ENCODE results near the gene STAC2. TPM values are rescaled to one million over a fixed set of nuclear protein-coding genes. Genes with fewer than 3 reads are reported as not detected.
A peak's percentile ranks its signal among the peaks of the same experiment; 100 is the strongest.

The STAC2 gene
- total RNA-seq, 1 experiment from 2014 or later, result not detected

DNA sequence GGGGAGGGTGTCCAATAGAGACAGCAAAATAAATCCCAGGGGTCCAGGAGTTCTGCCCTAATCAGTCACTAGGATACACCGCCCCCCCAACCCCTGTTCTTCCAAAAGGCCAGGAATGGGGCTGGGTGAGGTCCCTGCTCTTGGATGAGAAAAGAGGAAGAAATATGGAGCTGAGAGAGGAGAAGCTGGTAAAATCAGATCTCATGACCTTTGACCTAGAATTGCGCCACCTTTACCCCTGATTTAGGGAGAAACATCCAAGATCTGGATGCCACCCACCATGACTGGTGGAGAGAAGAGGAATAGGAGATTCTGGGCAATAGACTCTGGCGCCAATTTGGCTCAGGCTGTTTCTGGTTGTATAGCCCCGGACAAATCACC is 27.6 kb downstream of the STAC2 start:
- peaks cover 39% of the 10 kb centered on the region for H3K36me3 ChIP-seq
- H3K4me3 ChIP-seq, result peak overlapping the region; percentile 80
- no peaks in the 10 kb centered on the region for H3K27me3 ChIP-seq
- DNase-seq, result no peak
- no peaks in the 10 kb centered on the region for H3K9me3 ChIP-seq

DNA sequence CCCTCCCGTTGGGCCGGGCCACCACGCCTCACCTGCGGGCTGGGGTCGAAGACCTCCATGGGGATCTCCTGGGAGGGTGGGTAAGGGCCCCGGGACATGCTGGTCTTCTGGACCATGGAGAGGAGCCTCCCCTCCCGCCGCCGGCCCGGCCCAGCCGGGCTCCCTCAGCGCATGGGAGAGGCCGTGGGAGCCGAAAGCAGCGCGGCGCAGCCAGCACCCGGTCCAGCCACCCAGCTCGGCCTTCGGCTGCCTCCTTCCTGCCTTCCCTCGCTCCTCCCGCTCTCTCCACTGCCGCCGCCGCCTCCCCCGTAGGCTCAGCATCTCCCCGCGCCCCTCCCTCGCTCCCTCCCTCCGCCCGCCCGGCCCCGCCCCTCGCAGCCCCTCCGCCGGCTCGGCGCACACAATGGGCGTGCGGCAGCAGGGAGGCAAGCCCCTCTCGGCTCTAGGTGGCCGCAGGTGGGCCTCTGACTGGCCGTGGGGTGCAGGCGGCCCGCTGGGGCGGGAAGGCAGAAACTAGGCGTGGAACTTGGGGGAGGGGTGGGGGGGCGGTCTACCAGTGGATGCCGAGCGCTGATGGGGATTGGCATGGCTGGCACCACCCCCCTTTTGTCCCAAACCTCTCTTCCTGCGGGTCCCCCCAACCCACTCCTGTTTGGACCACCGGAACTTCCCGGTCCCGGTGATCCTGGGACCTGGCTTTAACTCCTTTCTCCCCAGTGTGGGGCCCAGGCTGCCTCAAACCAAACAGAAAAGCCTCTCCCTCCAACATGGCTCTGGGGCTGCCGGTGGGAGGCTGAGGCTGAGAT is 28.2 kb downstream of the STAC2 start, which contains the start of gene CACNB1:
TSS of gene CACNB1 (minus strand) at position 290 of the 806 bp plus-strand sequence. CDS start at position 116, 174 bp downstream.
- H3K36me3 ChIP-seq, result peaks cover 37% of the 10 kb centered on the region
- H3K9me3 ChIP-seq, result no peaks in the 10 kb centered on the region
- peak; percentile 89 for DNase-seq
- H3K27me3 ChIP-seq, result no peaks in the 10 kb centered on the region
- peak within 1 kb of the TSS; percentile 80 for H3K4me3 ChIP-seq

DNA sequence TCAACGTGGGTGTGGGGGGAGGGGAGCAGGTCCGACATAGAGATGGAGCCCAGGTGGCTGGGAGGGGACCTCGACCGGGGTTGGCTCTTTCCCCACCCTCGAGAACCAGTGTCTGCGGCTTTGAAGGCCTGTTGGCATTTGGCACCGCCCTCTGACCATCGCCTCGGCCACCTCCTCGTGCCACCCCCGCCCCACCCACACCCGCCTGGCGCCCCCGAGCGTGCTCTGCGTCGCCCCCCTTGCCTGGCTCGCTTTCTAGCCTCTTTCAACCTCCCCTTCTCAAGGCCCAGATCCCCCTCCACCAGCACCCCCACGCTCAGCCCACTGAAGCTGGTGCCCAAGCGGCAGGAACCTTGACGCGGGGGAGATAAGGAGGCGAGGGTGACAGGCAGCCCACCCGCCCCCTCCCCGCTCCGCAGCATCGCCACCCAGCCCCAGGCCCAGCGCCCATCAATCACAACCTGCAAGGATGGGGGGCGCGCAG is 28.9 kb downstream of the STAC2 start:
- no peaks in the 10 kb centered on the region for H3K9me3 ChIP-seq
- DNase-seq, result peak; percentile 72
- peaks cover 37% of the 10 kb centered on the region for H3K36me3 ChIP-seq
- H3K4me3 ChIP-seq, result peak overlapping the region; percentile 80
- H3K27me3 ChIP-seq, result no peaks in the 10 kb centered on the region

GRCh38 chr17:39196241-39196807 is 29.4 kb downstream of the STAC2 start:
- H3K4me3 ChIP-seq, result peak overlapping the region; percentile 80
- no peaks in the 10 kb centered on the region for H3K9me3 ChIP-seq
- H3K36me3 ChIP-seq, result peaks cover 35% of the 10 kb centered on the region
- H3K27me3 ChIP-seq, result no peaks in the 10 kb centered on the region
- DNase-seq, result peak; percentile 39

GRCh38 chr17:39195568-39196160 is 30.1 kb downstream of the STAC2 start:
- no peaks in the 10 kb centered on the region for H3K27me3 ChIP-seq
- peaks cover 35% of the 10 kb centered on the region for H3K36me3 ChIP-seq
- DNase-seq, result no peak
- no peak overlapping the region for H3K4me3 ChIP-seq
- H3K9me3 ChIP-seq, result no peaks in the 10 kb centered on the region

GRCh38 chr17:39194985-39195524 is 30.7 kb downstream of the STAC2 start:
- H3K36me3 ChIP-seq, result peaks cover 36% of the 10 kb centered on the region
- no peaks in the 10 kb centered on the region for H3K9me3 ChIP-seq
- DNase-seq, result no peak
- H3K27me3 ChIP-seq, result no peaks in the 10 kb centered on the region
- no peak overlapping the region for H3K4me3 ChIP-seq

DNA sequence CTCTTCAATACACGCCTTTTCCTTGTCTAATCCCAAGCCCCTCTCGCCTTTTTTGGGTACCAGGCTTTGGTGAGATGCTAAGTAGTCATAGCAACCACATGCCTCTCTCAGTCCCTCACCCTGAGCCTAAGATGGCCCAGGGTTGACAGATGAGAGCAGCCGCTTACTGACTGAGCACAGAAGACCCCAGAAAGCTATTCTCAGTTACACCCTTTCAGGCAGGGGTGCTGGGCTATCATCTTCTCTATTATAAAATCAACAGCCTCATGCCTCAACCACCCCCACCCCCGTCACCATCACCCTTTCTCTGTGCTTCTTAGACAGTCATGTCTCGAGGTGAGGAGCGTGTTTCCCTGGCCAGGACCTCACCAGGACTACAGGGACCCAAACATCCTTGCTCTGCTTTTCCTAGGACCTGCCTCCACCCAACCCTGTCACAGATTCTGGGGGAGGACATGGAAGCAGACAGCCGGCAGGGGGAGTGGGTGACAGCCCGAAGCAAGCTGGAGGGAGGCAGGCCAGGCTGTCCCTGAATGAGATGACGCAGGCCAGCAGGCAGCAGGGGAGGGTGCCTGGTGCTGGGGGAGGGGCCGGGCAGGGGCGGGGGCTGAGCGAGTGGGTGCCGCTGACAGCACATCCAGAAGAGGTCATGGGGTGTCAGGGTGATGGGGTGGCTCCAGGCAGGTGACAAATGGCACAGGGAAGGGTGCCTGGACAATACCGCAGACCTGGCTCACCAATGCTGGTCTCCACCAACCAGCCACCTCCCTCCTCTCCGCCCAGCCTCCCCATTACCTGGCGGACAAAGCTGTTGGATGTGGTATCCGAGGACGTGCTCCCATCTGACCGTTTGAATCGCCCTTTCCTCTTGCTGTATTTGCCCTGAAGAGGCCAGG is 31.4 kb downstream of the STAC2 start:
- H3K4me3 ChIP-seq, result no peak overlapping the region
- no peak for DNase-seq
- H3K27me3 ChIP-seq, result no peaks in the 10 kb centered on the region
- no peaks in the 10 kb centered on the region for H3K9me3 ChIP-seq
- H3K36me3 ChIP-seq, result peaks cover 43% of the 10 kb centered on the region

- H3K27me3 ChIP-seq, result no peaks in the 10 kb centered on the region
- H3K9me3 ChIP-seq, result no peaks in the 10 kb centered on the region
- DNase-seq, result no peak
- peaks cover 50% of the 10 kb centered on the region for H3K36me3 ChIP-seq
- no peak overlapping the region for H3K4me3 ChIP-seq
Observed at GRCh38 chr17:39193346-39193745, 32.4 kb downstream of the STAC2 start.

- no peak for DNase-seq
- Histone ChIP-seq H3K36me3 (peaks cover 50% of the 10 kb centered on the region), H3K9me3 (no peaks in the 10 kb centered on the region), H3K4me3 (no peak overlapping the region), H3K27me3 (no peaks in the 10 kb centered on the region)
Observed at GRCh38 chr17:39192901-39193300, 32.8 kb downstream of the STAC2 start.

- H3K36me3 ChIP-seq, result peaks cover 58% of the 10 kb centered on the region
- H3K9me3 ChIP-seq, result no peaks in the 10 kb centered on the region
- no peak for DNase-seq
- no peaks in the 10 kb centered on the region for H3K27me3 ChIP-seq
- no peak overlapping the region for H3K4me3 ChIP-seq
Observed at GRCh38 chr17:39191750-39192510, 33.8 kb downstream of the STAC2 start.

GRCh38 chr17:39187152-39187830 is 38.5 kb downstream of the STAC2 start:
- H3K4me3 ChIP-seq, result no peak overlapping the region
- peaks cover 55% of the 10 kb centered on the region for H3K36me3 ChIP-seq
- no peaks in the 10 kb centered on the region for H3K27me3 ChIP-seq
- no peak for DNase-seq
- H3K9me3 ChIP-seq, result no peaks in the 10 kb centered on the region

DNA sequence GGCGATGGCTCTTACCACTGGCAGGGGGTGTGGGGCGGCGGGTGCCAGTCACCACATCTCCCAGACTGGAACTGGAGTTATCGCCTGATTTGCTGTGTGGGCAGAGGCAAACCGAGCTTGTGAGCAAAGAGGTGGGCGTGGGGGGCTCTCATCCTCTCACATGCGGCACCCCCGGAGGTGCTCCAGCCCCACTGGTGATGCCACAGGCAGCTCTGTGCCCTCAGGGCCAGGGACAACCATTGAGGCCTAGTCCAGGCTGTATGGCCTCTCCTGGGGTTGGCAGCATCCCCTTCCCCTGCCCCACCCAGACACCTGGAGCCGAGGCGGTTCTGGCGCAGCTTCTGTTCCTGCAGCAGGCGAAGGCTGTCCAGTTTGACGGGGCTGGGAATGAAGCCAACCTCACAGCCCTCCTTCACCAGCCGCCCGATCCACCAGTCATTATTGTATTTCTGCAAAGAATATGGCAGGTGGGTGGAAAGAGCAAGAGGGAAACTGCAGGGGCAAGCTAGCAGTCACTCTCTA is 39.2 kb downstream of the STAC2 start:
- no peak overlapping the region for H3K4me3 ChIP-seq
- no peak for DNase-seq
- H3K27me3 ChIP-seq, result no peaks in the 10 kb centered on the region
- no peaks in the 10 kb centered on the region for H3K9me3 ChIP-seq
- H3K36me3 ChIP-seq, result peaks cover 49% of the 10 kb centered on the region

GRCh38 chr17:39183720-39184119 is 42.0 kb downstream of the STAC2 start:
- H3K9me3 ChIP-seq, result no peaks in the 10 kb centered on the region
- peaks cover 32% of the 10 kb centered on the region for H3K36me3 ChIP-seq
- DNase-seq, result no peak
- no peaks in the 10 kb centered on the region for H3K27me3 ChIP-seq
- no peak overlapping the region for H3K4me3 ChIP-seq

GRCh38 chr17:39183045-39183444 is 42.7 kb downstream of the STAC2 start:
- Histone ChIP-seq H3K27me3 (no peaks in the 10 kb centered on the region), H3K4me3 (no peak overlapping the region), H3K36me3 (peaks cover 30% of the 10 kb centered on the region), H3K9me3 (no peaks in the 10 kb centered on the region)
- DNase-seq, result no peak

DNA sequence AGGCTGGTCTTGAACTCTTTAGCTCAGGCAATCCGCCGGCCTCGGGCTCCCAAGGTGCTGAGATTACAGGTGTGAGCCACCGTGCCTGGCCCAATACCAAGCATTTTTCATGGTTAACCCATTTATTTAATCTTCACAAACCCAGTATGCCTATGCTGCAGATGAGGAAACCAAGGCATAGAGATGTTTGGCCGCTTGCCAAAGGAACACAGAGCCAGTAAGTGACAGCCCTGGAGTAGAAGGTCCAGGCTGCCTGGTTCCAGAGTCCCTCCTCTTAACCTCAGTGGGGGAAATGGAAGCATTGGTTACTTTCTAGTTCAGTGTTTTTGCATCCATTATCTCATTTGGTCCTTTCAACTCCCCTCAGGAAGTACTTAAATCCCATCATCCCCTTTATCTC is 44.4 kb downstream of the STAC2 start:
- Histone ChIP-seq H3K4me3 (no peak overlapping the region), H3K27me3 (no peaks in the 10 kb centered on the region), H3K36me3 (peaks cover 35% of the 10 kb centered on the region), H3K9me3 (no peaks in the 10 kb centered on the region)
- DNase-seq, result no peak

Data from MG63 (cell line).